ENCODE results near the gene SIK1.
"Not testable (repeated sequence)": the region's sequence is repeated elsewhere in the genome, so short reads cannot be mapped to it uniquely, and the experiment has no call there.

The SIK1 gene

GRCh38 chr21:43383351-43383750, 43.6 kb downstream of the SIK1 start:
- not testable (repeated sequence) for DNase-seq

- DNase-seq: not testable (repeated sequence)
Observed at GRCh38 chr21:43382902-43383301, 44.0 kb downstream of the SIK1 start.

DNA sequence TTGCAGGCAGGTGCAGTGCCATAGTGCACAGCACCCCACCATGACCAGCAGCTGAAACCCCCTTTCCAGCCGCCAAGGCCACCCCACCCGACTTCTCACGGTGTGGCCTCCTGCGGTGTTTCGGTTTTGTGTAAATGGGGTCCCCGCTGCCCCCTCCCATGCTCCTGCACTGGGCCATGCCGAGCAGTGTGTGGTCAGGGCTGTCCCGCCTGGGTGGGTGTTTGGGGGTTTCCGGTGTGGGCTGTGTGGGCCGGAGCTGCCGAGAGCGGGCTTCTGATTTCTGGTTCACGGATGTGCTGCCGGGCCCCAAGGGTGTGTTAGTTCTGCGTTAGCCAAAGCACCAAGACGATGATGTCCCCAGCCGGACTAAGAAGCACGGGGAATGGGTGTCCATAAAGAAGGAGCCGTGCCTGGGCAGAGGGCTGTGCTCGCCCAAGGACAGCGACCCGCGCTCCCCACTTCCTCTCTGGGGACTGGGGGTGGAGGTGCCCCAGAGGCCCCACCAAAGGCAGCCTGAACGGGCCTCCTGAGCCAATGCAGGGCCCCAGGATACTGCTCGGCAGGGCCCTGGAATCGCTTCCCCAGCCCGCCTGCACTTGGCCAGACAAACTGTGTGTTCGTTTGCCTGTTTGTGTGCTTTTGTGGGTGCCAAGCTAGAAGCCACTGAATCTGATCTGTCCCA, 45.9 kb downstream of the SIK1 start:
- not testable (repeated sequence) for DNase-seq

- DNase-seq: not testable (repeated sequence)
Observed at GRCh38 chr21:43380337-43380736, 46.6 kb downstream of the SIK1 start.

- DNase-seq: not testable (repeated sequence)
Observed at GRCh38 chr21:43379626-43380122, 47.3 kb downstream of the SIK1 start.

DNA sequence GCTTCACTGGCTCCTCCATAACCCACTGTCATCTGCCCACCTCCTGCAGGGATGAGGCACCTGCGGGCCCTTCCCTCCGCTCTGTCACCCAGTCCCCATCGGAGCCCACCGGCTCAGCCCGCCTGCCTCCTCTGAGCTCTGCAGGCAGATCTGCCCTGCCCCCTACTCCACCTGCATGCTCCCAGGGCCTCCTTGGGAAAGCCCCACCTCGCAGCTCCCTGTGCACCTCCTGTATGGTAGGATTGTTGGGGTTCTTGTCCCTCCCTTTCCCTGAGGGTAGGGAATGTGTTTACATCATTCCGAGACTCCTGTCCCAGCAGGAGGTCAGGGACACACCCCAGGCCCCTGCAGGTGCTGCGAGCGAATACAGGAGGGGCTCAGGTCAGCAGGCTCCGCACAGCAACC, 50.5 kb downstream of the SIK1 start:
- no peak for DNase-seq

- DNase-seq: no peak
Observed at GRCh38 chr21:43375837-43376477, 51.0 kb downstream of the SIK1 start.

GRCh38 chr21:43375006-43375836, 51.7 kb downstream of the SIK1 start:
- no peak for DNase-seq

DNA sequence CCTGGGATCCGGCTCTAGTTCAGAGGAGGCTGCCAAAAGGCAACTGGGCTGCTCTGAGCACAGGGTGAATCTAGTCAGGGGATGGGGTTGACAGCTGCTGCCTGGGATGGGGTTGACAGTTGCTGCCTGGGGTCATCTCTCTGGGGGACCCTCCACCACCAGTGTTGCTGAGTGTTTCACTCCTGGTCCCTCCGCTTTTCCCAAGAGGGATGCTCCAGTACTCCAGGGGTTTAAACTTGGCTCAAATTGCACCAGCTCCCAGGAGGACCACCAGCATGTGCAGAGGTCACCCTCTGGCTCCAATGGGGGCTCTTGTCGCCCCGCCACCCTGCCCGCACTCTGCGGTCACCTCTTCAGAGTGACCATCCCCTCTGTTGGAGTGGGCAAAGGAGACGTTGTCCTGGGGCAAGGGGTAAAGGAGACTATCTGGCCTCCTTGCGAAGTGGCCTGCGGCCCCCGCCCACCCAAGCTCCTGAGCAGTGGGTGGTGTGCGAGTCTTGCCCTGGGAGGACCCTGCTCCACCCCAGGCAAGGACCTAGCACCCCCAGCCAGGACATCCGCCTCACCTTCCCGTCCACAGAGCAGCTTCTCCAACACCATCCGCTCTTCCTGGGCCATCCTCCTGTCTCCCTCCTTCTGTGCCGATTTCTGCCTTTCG, 52.6 kb downstream of the SIK1 start:
- no peak for DNase-seq

DNA sequence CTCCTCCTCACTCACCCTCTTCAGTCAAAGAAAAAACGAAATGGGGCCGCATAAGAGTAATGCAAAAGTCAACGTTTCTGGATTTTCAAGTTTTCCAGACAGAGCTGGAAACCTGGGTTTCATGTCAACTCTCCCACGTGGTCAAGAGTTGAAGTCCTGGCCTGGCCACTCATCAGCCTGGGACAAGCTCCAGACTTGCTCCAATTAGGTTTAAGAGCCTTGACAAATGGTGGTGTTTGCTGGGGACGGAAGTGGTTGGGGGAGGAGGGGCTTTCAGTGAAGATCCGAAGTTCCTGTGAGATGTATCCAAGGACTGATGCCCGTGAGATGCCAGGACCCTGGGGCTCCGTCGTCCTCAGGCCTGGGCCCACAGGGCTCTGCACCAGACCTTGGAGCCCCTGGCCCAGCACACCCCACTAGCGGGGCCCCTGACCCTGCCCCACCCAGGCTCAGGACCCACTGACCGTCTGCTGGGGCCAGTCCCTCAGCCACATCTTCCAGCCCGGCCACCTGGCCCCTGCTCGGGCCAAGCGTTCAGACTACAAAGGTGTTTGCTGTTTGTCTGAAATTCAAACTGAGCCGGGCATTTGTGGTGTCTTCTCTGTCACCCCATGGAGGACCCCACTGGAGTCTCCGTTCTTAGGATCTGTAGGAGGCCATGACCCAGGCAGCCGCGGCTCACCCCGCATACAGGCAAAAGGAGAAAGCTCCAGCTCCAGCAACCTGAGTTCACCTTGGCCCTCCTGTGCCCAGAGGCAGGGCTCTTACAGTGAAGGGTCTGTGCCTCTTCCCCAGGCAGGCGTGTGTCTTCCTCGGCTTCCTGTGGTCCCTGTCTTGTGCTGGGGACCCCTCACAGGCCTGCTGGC, 53.3 kb downstream of the SIK1 start:
- DNase-seq: no peak

GRCh38 chr21:43372663-43373361, 54.1 kb downstream of the SIK1 start:
- DNase-seq: no peak

DNA sequence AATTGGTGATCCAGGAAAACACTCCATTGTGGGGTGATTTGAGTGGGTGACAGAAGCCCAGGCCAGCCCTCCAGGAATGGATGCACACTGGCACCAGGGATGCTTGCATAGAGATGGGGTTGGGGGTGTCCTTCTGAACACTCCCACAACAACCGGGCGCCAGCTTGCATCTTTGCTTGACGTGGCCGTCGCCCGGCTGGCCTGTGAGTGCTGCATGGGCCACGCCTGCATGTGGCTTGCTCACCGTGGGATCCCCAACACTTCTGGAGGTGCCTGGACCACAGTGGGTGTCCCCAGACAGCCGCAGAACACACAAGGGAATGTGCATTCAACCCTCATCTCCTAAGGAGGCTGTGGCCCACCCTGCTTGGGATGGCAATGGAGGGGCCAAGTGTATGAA, 55.1 kb downstream of the SIK1 start:
- no peak for DNase-seq

GRCh38 chr21:43370888-43371570, 55.9 kb downstream of the SIK1 start:
- no peak for DNase-seq

DNA sequence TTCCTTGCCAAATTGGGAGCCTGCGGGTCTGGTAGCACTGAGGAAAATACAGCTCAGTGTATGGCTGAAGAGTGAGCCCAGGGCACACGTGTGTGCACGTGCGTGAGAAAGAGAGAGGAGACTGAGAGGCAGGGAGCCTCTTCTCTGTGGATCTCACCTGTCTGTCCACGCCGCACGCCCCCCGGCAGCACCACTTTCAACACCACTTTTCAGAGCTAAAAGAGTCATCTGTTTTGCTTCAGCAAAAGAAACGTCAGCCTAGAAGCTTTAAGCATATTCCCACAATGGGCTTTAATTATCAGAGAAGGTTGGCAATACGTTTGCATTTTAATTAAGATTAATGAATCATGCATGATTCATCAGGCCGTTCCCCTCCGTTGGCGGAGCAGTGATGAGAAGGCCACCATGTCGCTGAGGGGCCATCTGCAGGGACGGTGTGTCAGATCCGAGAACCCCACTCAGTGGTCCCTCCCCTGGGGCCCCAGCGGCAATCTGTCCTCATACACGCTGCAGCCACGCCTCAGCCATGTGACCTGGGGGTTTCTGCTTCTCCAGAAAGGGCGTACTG, 56.8 kb downstream of the SIK1 start:
- no peak for DNase-seq

GRCh38 chr21:43369596-43370090, 57.3 kb downstream of the SIK1 start:
- DNase-seq: no peak

DNA sequence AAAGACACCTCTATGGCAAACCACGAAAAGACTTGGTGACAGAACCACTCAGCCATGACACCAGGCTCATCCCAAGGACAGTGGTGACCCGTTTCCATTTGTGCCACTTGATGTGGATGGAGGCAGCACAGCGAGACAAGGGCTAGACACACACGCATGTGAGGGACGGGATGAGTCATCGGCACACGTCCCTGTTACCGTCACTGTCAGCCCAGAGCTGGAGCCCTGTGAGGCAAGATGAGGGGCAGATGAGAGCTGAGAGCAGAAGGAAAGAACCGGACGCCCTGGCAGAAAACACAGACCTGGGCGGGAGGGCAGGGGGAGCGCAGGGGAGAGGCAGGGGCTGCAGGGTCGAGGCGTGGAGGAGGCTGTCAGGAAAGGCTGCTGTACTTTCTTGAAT, 57.8 kb downstream of the SIK1 start:
- no peak for DNase-seq

- no peak for DNase-seq
Observed at GRCh38 chr21:43368685-43369084, 58.2 kb downstream of the SIK1 start.

DNA sequence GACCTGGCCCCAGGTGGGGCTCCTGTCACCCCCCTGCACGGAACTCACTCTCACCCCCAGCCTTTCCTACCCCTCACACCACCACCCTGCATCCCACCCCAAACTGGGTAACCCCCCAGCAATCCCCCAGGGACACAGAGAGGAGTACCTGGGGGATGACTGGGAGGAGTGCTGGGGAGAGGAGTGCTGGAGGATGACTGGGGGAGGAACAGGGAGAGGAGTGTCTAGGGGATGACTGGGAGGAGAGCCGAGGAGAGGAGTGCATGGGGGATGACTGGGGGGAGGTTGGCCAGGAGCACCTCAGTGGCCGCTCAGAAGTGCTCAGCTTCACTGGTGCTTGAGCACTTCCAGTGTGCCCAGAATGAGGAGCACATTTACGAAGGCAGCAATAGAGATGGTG, 59.1 kb downstream of the SIK1 start:
- no peak for DNase-seq

DNA sequence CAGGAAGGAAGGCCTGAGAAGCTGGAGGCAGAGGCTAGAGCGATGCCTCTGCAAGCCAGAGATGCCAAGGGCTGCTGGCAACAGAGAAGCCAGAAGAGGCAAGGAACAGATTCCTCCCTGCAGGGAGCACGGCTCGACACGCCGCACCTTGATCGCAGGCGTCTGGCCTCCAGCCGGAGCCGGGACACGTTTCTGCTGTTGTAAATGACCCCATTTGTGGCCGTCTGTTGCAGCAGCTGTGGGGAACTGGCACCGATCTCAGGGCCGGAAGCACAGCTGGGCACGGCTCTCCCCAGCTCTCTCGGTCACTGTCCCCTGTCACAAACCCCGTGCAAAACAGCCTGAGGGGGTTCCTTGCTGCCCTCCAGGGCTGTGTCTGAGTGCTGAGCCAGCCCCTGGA, 59.6 kb downstream of the SIK1 start:
- DNase-seq: no peak

DNA sequence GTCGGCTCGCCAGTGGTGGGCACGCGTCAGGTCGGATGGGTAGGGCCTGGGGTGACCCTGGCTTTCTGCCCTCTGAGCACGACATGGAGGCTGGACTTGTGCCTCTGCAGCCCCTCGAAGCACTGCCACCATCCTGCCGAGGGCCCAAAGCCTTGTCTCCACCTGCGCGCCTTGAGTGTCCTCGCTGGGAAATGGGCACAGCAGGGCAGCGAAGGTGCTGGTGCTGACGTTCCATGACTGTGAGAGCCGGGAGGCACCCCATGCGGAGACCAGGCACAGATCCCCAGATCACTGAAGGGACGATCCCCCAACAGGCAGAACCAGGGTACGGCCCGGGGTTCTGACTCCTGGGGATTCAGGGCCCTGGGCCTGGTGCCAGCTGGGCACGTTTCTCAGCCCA, 60.3 kb downstream of the SIK1 start:
- no peak for DNase-seq
